ENCODE results near the gene STARD6. TPM values are rescaled to one million over a fixed set of nuclear protein-coding genes. Genes with fewer than 3 reads are reported as not detected.

The STARD6 gene
- total RNA-seq, 4 donors from 2014 or later: not detected

- TF ChIP-seq CTCF (IDR thresholded peaks at IDR 0.05; ENCODE audit: low read depth): no peak
Measured at GRCh38 chr18:54388203-54389142, 30.8 kb upstream of the STARD6 start.

- TF ChIP-seq CTCF (IDR thresholded peaks at IDR 0.05; ENCODE audit: low read depth): no peak
Measured at GRCh38 chr18:54387631-54388030, 30.0 kb upstream of the STARD6 start.

GRCh38 chr18:54386043-54386442 lies 28.4 kb upstream of the STARD6 start:
- no peak for TF ChIP-seq CTCF (IDR thresholded peaks at IDR 0.05; ENCODE audit: low read depth)

GRCh38 chr18:54382733-54383252 lies 25.1 kb upstream of the STARD6 start:
- TF ChIP-seq CTCF (IDR thresholded peaks at IDR 0.05; ENCODE audit: low read depth): no peak

GRCh38 chr18:54382076-54382475 lies 24.4 kb upstream of the STARD6 start:
- no peak for TF ChIP-seq CTCF (IDR thresholded peaks at IDR 0.05; ENCODE audit: low read depth)

GRCh38 chr18:54381640-54382039 lies 24.0 kb upstream of the STARD6 start:
- TF ChIP-seq CTCF (IDR thresholded peaks at IDR 0.05; ENCODE audit: low read depth): no peak

GRCh38 chr18:54378057-54378456 lies 20.4 kb upstream of the STARD6 start:
- TF ChIP-seq CTCF (IDR thresholded peaks at IDR 0.05; ENCODE audit: low read depth): no peak

Data from subcutaneous adipose tissue (tissue), 4 donors.